Renal cortical epithelial cell (primary cell): ENCODE data around the gene AUTS2. TPM values are rescaled to one million over a fixed set of nuclear protein-coding genes. Genes with fewer than 3 reads are reported as not detected.
A peak's percentile ranks its signal among the peaks of the same experiment; 100 is the strongest.

Experiments used
- DNase-seq: peaks from one replicate; pipeline ENCODE4 v3.0.0-alpha.2; 2011; ENCODE audit warnings: low read depth
- total RNA-seq: library from RNA; depleted of rRNA; stranded (reverse); fragments of >200 nt; gene quantifications from 2 replicates; pipeline ENCODE4 v1.2.3, GENCODE V29; 2014

AUTS2 gene
- total RNA-seq, 1 donor from 2014 or later = 3.2 TPM

DNA sequence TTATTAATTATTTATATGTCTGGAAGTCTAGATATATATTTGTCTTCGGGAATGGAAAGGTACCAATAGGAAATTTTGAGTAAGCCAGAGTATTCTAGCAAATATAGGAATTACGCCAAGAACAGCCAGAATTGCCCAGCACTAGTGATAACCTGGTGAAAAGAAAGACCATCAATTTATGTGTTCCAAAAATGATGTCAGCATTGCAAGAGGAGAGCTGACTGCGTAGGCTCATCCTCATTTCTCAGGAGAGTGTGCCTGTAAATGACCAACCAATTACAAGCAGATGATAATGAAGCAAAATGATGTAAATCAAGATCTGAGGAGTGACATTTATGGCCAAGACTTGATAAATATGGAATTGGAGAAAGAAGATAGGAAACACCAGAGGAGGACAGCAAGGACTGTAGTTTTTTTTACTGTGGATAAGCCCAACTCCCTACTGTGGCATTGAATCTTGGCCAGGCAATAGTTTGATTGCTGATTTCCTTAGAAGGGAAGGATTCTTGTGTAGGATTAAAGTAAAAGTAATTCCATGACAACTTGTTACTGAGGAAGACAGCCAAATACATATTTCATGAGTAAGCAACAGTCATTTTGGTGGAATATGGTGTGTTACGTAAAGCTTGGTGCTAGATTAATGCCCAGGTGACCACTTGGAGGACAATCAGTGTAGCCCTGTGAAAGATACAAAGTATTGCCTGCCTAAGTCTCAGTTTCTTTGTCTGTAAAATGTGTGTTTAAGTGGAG lies 590.8 kb downstream of the AUTS2 start:
- no peak for DNase-seq

- DNase-seq = no peak
These were observed 591.5 kb downstream of the AUTS2 start for GRCh38 chr7:70189776-70190175.

DNA sequence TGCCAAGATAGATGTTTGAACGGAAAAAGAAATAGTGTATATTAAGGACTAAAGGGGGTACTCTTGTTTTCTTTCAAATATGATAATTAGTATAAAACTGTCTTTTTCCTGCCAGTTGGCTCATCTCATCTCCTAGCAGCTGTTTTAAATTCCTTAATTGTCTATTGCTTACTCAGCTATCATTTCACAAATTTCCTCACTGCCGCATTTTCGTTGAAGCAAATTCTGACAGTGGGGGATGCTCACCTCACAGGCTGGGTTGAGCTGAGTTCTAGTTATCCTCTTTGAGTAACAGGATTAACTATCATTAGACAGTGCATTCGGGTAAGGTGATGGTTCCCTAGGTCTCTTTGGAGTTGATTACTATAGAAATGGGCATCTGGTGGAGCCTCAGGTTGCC lies 592.0 kb downstream of the AUTS2 start:
- no peak for DNase-seq

DNA sequence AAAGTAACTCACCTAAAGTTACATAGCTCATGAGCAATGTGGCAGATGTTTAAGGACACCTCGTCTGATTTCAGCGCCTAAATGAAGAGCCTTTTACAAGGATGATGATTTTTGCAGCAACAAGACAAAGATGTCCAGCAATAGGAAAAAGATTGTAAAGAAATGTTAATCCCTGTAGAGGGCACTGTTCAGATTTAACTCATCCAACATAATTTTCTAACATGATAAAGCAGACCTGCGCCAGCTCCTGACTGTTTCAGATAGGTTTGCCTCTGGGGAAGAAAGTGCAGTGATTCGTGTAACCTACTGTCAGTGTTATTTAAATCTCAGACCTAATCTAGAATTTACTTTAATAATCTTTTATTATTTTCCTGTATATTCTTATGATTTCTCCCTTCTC lies 595.2 kb downstream of the AUTS2 start:
- DNase-seq = peak; percentile 51

- no peak for DNase-seq
These were observed 610.2 kb downstream of the AUTS2 start for GRCh38 chr7:70208236-70209063.

DNA sequence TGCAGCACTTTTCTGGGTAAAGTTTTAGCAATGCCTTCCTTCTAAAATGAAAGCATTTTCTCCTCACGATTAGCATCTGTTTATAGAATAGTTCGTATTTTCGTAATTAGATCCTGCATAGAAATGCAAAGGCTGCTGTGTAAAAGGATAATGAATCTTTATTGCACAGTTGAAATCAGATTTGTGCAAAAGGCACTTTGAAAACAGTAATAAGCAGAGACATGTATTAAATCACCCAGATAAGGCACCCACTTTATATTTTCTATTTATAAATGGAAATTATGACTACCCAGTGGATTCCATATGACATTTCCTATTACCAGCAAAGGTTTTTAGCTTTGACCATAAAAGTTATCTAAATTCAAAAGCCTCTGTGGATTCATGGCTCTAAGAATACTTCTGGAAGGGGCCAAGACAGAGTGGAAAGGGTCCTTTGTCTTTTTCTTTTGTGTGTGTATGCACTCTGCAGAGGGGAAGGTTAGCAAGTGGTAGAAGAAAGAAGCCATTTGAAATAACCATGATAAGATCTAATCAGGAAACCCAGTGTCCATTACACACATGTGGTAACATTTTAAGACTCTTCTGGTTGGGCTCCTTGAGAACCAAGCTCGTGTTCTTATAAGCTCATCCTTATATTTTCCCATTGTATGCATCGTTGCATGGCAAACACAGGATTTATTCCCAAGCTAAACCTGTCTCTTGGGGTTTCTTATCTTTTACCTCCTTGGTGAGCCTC lies 612.1 kb downstream of the AUTS2 start:
- no peak for DNase-seq

DNA sequence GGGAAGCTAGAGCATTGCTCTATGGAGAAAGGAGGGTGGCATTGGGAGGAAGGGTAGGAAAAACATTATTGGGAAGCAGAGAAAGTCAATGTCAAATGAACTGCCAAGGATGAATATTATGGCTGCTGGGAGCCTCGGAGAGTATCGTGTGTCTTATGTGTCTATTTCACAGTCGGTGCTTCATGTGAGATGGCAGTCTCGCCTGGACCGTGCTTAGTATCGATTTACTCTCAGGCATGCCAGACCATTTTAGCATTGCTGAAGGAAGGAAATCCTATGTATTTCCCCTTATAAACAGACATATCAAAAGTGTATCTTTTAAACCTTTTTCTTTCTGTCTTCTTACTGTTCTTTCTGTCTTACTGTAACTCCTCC lies 612.6 kb downstream of the AUTS2 start:
- DNase-seq = no peak

DNA sequence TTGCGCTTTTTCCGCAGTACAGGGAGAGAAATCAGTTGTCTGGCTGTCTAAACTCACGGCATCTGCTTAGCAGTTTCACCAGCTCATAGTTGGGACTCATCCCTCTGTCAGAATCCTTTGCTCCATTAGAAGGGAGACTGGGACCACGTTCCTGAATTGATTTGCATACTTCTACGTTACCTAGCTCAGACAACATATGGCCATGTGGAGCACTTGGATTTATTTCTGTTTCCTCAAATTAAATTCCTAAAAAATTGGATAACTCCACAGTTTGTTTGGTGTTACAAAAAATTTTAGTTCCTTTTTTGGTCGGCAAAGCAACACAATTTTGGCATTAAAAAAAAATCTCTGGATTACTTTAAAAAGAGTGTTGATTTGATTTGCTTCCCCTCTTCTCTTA lies 614.0 kb downstream of the AUTS2 start:
- no peak for DNase-seq

GRCh38 chr7:70214071-70214470 lies 615.8 kb downstream of the AUTS2 start:
- DNase-seq = no peak

GRCh38 chr7:70215491-70215890 lies 617.2 kb downstream of the AUTS2 start:
- DNase-seq = peak; percentile 13

DNA sequence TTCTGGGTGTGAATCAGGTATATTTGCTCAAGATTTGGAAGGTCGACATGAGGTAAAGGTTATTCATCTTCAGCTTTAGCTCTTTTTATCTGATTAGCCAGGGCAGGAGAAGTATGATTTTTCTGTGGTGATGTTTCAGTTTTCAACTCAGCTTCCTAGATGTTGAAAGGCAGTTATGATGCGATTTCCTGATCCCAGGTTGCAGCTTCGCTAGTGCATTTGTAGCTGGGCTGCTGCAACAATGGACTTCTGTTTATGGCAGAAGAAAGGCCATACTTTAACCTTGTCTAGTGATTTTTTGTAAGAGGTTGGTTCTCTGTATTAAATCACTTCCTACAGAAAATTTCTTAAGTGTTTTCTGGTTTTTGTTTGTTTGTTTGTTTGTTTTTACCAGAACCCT lies 619.3 kb downstream of the AUTS2 start:
- no peak for DNase-seq

- no peak for DNase-seq
These were observed 619.7 kb downstream of the AUTS2 start for GRCh38 chr7:70218006-70218405.

DNA sequence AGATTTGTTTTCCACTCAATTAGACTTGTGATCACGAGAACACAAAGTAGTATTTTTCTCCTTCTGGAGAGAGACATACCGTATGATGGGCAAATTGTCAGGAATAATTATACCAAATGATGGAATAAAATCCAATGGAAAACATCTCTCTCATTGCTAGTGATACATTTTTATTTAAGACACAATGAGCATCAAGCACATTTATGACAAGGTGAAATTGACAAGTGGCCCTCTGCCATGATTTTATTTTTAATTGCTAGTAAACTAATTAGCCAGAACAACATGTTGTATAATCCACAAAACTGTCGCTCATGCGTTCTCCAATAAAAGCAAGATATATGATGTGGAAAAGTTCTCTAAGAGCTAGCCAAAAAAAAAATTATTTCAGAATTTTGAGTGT lies 620.8 kb downstream of the AUTS2 start:
- no peak for DNase-seq

- no peak for DNase-seq
These were observed 631.0 kb downstream of the AUTS2 start for GRCh38 chr7:70229242-70229641.

GRCh38 chr7:70230761-70231160 lies 632.5 kb downstream of the AUTS2 start:
- DNase-seq = no peak

DNA sequence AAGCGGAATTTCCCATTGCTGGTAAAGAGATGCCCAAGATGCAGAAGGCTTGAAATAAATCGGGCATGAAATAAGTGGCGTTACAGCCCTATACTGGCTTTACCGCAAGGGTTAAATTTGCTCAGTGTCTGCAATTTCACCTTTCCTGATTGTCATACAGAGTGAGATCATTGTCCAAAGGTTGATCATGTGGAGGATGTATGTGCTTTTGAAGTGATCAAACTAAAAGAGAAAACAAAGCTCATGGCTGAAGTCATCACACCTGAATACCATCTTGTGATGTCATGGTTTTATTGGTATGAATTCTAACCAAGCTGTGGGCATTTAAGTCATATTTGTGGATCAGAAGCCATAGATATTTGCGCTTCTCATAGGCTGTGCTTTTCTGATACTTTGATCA lies 635.5 kb downstream of the AUTS2 start:
- DNase-seq = no peak

- no peak for DNase-seq
These were observed 639.0 kb downstream of the AUTS2 start for GRCh38 chr7:70237256-70237655.

GRCh38 chr7:70237831-70238575 lies 639.7 kb downstream of the AUTS2 start:
- DNase-seq = no peak

- no peak for DNase-seq
These were observed 641.6 kb downstream of the AUTS2 start for GRCh38 chr7:70239918-70240317.

DNA sequence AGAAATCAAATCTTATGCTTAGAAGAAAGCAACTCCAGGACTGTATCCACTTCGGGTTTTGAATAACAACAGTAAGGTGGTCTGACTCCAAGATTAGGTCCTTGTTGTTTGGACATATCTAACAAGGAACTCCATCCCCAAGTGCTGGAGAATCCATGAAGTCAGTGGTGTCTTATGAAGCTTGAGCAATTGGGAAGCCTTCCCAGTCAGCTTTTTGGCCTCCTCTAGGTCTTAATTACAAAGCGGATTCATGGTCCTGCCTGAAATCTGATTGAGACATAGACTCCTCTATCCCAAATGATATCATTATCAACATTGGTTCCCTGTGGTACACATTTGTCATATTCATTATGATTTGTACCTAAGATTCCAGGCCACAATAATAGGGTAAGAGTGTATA lies 642.6 kb downstream of the AUTS2 start:
- DNase-seq = no peak

DNA sequence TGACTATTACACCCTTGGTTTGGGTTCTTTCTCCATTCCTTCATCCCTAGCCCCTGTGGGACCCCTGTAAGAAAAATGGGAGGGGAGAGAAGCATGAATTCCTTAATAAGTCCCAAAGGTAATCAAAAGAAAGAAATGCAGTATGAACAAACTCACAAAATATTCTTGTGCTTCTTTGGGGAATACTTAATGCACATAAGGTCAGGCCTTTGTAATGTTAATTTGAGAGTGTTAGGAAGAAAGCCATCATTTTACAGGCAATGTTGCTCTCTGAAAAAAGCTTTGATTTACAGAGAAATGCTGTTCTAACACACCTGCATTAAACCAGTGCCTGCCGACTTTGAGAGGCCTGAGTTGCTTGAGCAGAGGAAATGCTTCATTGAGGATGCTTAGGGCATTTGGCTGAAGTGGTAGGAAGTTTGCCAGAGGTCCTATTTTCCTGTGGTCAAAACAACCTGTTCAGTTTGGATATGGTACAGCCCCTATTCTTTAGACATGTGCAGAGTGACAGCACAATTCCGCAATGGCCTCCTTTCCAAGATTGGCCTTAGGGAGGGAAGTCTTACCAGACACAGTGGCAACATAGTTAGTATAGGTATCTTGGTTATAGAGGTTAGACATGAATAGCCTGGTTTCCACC lies 643.4 kb downstream of the AUTS2 start:
- no peak for DNase-seq
